Kidney (tissue), 14 donors: ENCODE data around the gene NPHP4. TPM values are rescaled to one million over a fixed set of nuclear protein-coding genes. Genes with fewer than 3 reads are reported as not detected.

Source experiments
- DNase-seq, 5 donors: peaks; one replicate each; pipeline ENCODE4 v3.0.0-alpha.2; 2013 to 2020
- FAIRE-seq: peaks from 2 replicates; lab custom pipeline; 2012; peaks lifted over from hg19 to GRCh38; lab: Jason Lieb, UNC
- H3K27ac ChIP-seq, 2 donors: one replicate each; pipeline ENCODE4 v1.7.0; 2013; ENCODE audit warnings: low read depth in 2 of 2, low read length in 2 of 2, inconsistent platforms in 1 of 2
- H3K27me3 ChIP-seq: one replicate; pipeline ENCODE4 v1.7.1; 2013; ENCODE audit warnings: low read length, inconsistent platforms; ENCODE audit not compliant: control insufficient read depth, insufficient read depth
- H3K36me3 ChIP-seq, 3 donors: one replicate each; pipeline versions ENCODE4 v1.7.0 to v1.7.1; 2013; ENCODE audit warnings: low read length in 3 of 3, control low read depth in 1 of 3, inconsistent platforms in 1 of 3; ENCODE audit not compliant: insufficient read depth in 3 of 3, control insufficient read depth in 2 of 3
- H3K4me1 ChIP-seq, 3 donors: one replicate each; pipeline versions ENCODE4 v1.7.0 to v1.7.1; 2013; ENCODE audit warnings: low read length in 3 of 3, inconsistent platforms in 1 of 3, low read depth in 1 of 3; ENCODE audit not compliant: control insufficient read depth in 2 of 3, insufficient read depth in 2 of 3
- H3K4me3 ChIP-seq, 3 donors: one replicate each; pipeline versions ENCODE4 v1.7.0 to v1.8.1; 2013; ENCODE audit warnings: low read length in 3 of 3, control low read depth in 1 of 3, inconsistent platforms in 1 of 3
- H3K9ac ChIP-seq, 3 donors: one replicate each; pipeline versions ENCODE4 v1.7.0 to v1.7.1; 2013; ENCODE audit warnings: low read length in 3 of 3, control low read depth in 1 of 3, inconsistent platforms in 1 of 3
- H3K9me3 ChIP-seq, 3 donors: one replicate each; pipeline versions ENCODE4 v1.7.0 to v1.7.1; 2013; ENCODE audit warnings: low read length in 3 of 3, control low read depth in 1 of 3, inconsistent platforms in 1 of 3; ENCODE audit not compliant: control insufficient read depth in 2 of 3, insufficient read depth in 1 of 3
- intact Hi-C: fragments of 100-400 bp; cut with DNase I; formaldehyde crosslinking; loops from one replicate; pipeline ENCODE4 v1.11.1; 2022
- polyA plus RNA-seq: library from polyadenylated mRNA; stranded (reverse); fragments of 350-450 nt; fragmentation: Illumina TruSeq; extraction: RNeasy Lipid Tissue Mini Kit (QIAGEN cat#74804); gene quantifications from one replicate; pipeline ENCODE4 v1.2.3, GENCODE V29; 2014; ENCODE audit warnings: low read depth, low replicate concordance; ENCODE audit not compliant: insufficient read depth
- total RNA-seq: library from RNA; stranded (reverse); fragmentation: NEBNext Ultra II Directional; extraction: Animal tissue kit (Norgen Biotek cat#: 25700); gene quantifications from one replicate; pipeline ENCODE4 v1.2.1, GENCODE V29; 2021
- TF ChIP-seq, protein P1 (sequence below): IDR thresholded peaks from 3 replicates; pipeline ENCODE4 v1.5.1; 2012; ENCODE audit warnings: mild to moderate bottlenecking, moderate library complexity, borderline replicate concordance; ENCODE audit not compliant: insufficient read depth; ENCODE audit errors: extremely low read depth
- donor health status: control.
- donor health status: control.
- donor health status: control.
- donor health status: control.
- donor health status: control.
- donor health status: DM: yes; HTN: yes; CAD: no.
- donor health status: Normal renal cell carcinoma (clear cell type).

The NPHP4 gene
- total and polyA plus RNA-seq, 2 donors from 2014 or later = 2.9 to 16.1 TPM

DNA sequence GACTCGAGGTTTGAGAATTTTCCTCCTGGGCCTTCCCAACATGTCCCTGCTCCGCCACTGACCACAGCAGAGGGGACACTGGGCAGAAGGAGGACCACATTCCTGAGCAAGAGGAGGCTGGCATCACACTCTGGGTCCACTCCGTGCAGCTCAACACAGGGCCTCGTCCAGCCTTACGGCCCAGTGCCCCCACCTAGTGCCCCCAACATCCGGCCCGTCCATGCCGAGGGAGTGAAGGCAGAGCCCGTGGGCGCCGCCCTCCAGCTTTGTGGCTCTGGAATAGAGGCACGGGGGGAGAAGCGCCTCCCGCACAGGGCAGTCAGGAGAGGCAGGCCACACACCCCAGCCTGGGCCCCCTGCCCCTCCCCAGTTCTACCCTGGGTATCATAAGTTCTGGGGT lies 158.3 kb downstream of the NPHP4 start:
- H3K4me3 ChIP-seq = no peak overlapping the region
- H3K9ac ChIP-seq = no peak overlapping the region
- TF ChIP-seq, protein P1, sequence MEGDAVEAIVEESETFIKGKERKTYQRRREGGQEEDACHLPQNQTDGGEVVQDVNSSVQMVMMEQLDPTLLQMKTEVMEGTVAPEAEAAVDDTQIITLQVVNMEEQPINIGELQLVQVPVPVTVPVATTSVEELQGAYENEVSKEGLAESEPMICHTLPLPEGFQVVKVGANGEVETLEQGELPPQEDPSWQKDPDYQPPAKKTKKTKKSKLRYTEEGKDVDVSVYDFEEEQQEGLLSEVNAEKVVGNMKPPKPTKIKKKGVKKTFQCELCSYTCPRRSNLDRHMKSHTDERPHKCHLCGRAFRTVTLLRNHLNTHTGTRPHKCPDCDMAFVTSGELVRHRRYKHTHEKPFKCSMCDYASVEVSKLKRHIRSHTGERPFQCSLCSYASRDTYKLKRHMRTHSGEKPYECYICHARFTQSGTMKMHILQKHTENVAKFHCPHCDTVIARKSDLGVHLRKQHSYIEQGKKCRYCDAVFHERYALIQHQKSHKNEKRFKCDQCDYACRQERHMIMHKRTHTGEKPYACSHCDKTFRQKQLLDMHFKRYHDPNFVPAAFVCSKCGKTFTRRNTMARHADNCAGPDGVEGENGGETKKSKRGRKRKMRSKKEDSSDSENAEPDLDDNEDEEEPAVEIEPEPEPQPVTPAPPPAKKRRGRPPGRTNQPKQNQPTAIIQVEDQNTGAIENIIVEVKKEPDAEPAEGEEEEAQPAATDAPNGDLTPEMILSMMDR = no peak
- no peaks in the 10 kb centered on the region for H3K9me3 ChIP-seq
- no peaks in the 10 kb centered on the region for H3K36me3 ChIP-seq
- DNase-seq (peak in 1 of 5 donors; percentile 45), FAIRE-seq (no peak)
- H3K27me3 ChIP-seq = no peaks in the 10 kb centered on the region
- intact Hi-C loops = no loop called here
- H3K27ac ChIP-seq = no peak overlapping the region
- H3K4me1 ChIP-seq = no peaks in the 10 kb centered on the region

DNA sequence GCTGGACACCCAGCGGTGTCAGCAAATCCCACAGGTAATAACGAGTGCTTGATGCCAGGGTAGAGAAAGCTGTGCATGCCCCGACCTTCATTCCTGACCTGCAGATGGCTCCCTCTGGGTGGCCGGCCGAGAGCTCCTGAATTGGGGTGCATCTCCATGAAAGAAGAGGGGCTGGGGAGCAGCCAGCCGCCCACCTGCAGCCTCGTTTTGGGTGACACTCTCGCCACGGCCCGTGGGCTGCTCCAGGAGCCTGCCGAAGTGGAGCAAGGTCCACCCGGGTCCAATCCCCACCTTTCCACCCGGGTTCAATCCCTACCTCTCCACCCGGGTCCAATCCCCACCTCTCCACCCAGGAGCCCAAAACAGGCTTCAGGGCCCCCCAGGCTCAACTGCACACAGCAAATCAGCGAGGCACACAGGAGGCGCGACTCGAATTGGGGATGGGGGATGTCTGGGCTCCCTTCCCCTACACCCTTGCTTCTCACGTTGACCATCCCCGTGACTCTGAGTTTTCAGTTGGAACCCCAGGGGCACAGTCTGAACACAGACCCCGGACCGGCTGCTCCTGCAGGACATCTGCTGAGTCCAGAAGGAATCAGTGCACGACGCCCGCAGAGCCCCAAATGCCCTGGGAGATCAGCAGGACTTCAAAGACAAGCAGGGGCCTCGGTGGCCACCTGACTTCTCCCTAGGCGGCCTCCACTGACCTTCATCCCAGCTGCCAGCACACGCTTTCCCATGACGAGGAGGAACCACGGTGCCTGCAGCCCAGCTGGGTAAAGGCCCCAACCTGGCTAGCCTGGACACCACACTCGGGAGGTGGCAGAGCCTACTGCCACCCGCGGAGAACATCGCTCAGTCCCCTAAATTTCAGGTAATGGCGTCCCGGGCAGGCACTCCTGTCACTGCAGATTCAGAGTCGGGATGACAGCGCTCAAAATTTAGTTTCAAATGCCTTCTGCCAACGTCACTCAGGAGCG lies 159.0 kb downstream of the NPHP4 start:
- H3K27me3 ChIP-seq = no peaks in the 10 kb centered on the region

DNA sequence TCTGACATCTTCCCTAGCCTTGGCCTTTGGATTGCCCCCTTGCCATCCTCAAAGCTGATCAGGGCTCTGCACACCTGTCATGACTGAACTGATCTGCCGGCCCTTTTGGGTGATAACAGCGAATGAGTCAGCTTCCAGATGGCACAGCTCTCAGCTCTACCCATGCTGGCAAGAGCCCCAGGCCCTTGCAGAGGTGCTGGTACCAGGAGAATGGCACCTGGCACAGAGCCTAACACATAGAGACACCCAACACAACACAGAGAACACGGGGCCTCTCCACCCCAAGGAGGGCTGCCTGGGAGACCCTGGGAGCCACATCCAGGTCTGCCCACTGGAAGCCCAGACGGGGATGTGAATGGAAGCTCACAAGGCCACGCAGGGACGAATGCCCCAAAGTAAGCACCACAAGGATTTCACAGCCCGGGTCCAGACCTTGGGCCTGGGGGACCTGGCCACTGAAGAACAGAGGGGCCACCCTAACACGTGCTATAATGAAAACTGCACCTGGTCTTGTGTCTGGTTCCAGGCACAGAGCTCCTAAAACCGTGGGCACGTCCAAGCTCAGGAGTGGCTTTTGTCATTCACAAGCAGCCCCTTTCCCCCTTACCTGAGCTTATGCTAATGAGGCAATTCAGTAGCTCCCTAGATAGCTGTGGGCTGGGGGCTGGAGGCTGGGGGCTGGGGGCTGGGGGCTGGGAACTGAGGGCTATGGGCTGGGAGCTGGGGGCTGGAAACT lies 160.5 kb downstream of the NPHP4 start:
- H3K27me3 ChIP-seq = no peaks in the 10 kb centered on the region
- peak in 1 of 5 donors; percentile 13 for DNase-seq
- intact Hi-C loops = no loop called here
- no peak overlapping the region for H3K9ac ChIP-seq
- no peaks in the 10 kb centered on the region for H3K9me3 ChIP-seq
- no peak overlapping the region for H3K4me3 ChIP-seq
- no peaks in the 10 kb centered on the region for H3K36me3 ChIP-seq
- TF ChIP-seq, protein P1 = no peak
- no peak for FAIRE-seq
- H3K4me1 ChIP-seq = no peaks in the 10 kb centered on the region
- H3K27ac ChIP-seq = no peak overlapping the region

More for the DNA sequence above, 159.0 kb downstream of the NPHP4 start:
- no peak for FAIRE-seq
- Histone ChIP-seq H3K9me3 (no peaks in the 10 kb centered on the region), H3K4me3 (no peak overlapping the region), H3K9ac (no peak overlapping the region), H3K36me3 (no peaks in the 10 kb centered on the region), H3K27ac (no peak overlapping the region), H3K4me1 (no peaks in the 10 kb centered on the region)
- DNase-seq = peak in 1 of 5 donors; percentile 59
- intact Hi-C loops = no loop called here
- TF ChIP-seq, protein P1 = no peak
